IMR-90 (cell line): ENCODE measurements around the gene ADM5.

Experiments used
- MAZ ChIP-seq: IDR thresholded peaks from 2 replicates; pipeline ENCODE4 v1.6.1; 2012; ENCODE audit warnings: low read depth, mild to moderate bottlenecking, low read length, improper control_type of control experiment, moderate library complexity, borderline replicate concordance
- MXI1 ChIP-seq: IDR thresholded peaks from 2 replicates; pipeline ENCODE4 v1.6.1; 2012; ENCODE audit warnings: low read depth, mild to moderate bottlenecking, low read length, moderate library complexity, borderline replicate concordance
- POLR2A ChIP-seq: IDR thresholded peaks from 2 replicates; pipeline ENCODE4 v1.6.1; 2012; ENCODE audit warnings: mild to moderate bottlenecking, low read depth, low read length
- RAD21 ChIP-seq: IDR thresholded peaks from 2 replicates; pipeline ENCODE4 v1.6.1; 2012; ENCODE audit warnings: low read length, improper control_type of control experiment
- RCOR1 ChIP-seq: IDR thresholded peaks from 2 replicates; pipeline ENCODE4 v1.6.1; 2012; ENCODE audit warnings: mild to moderate bottlenecking, low read length, improper control_type of control experiment; ENCODE audit not compliant: insufficient replicate concordance
- TF ChIP-seq, protein P1 (sequence below): fragments of 150-350 bp; IDR thresholded peaks from 2 replicates; pipeline ENCODE4 v1.6.1; 2017; ENCODE audit warnings: mild to moderate bottlenecking, antibody characterized with exemption, low read length, low read depth
- TF ChIP-seq, protein P2 (sequence below): conservative IDR thresholded peaks from 2 replicates; pipeline ENCODE4 v1.5.1; 2012; ENCODE audit warnings: mild to moderate bottlenecking, low read depth, low read length, improper control_type of control experiment

- TF ChIP-seq, protein P1, sequence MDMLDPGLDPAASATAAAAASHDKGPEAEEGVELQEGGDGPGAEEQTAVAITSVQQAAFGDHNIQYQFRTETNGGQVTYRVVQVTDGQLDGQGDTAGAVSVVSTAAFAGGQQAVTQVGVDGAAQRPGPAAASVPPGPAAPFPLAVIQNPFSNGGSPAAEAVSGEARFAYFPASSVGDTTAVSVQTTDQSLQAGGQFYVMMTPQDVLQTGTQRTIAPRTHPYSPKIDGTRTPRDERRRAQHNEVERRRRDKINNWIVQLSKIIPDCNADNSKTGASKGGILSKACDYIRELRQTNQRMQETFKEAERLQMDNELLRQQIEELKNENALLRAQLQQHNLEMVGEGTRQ = no peak
- no peak for TF ChIP-seq RCOR1
- TF ChIP-seq, protein P2, sequence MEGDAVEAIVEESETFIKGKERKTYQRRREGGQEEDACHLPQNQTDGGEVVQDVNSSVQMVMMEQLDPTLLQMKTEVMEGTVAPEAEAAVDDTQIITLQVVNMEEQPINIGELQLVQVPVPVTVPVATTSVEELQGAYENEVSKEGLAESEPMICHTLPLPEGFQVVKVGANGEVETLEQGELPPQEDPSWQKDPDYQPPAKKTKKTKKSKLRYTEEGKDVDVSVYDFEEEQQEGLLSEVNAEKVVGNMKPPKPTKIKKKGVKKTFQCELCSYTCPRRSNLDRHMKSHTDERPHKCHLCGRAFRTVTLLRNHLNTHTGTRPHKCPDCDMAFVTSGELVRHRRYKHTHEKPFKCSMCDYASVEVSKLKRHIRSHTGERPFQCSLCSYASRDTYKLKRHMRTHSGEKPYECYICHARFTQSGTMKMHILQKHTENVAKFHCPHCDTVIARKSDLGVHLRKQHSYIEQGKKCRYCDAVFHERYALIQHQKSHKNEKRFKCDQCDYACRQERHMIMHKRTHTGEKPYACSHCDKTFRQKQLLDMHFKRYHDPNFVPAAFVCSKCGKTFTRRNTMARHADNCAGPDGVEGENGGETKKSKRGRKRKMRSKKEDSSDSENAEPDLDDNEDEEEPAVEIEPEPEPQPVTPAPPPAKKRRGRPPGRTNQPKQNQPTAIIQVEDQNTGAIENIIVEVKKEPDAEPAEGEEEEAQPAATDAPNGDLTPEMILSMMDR = no peak
- no peak for TF ChIP-seq RAD21
- no peak for TF ChIP-seq POLR2A
- TF ChIP-seq MXI1 = no peak
- no peak for TF ChIP-seq MAZ
These were observed 24.4 kb upstream of the ADM5 start for GRCh38 chr19:49665036-49665350.
